ENCODE measurements around the gene ZNF492. TPM values are rescaled to one million over a fixed set of nuclear protein-coding genes. Genes with fewer than 3 reads are reported as not detected.

The ZNF492 gene
- total and polyA plus RNA-seq, 2 of the 8 experiments (the other 6 are each of a cell fraction or from before 2014, with no cell fraction given), result not detected

DNA sequence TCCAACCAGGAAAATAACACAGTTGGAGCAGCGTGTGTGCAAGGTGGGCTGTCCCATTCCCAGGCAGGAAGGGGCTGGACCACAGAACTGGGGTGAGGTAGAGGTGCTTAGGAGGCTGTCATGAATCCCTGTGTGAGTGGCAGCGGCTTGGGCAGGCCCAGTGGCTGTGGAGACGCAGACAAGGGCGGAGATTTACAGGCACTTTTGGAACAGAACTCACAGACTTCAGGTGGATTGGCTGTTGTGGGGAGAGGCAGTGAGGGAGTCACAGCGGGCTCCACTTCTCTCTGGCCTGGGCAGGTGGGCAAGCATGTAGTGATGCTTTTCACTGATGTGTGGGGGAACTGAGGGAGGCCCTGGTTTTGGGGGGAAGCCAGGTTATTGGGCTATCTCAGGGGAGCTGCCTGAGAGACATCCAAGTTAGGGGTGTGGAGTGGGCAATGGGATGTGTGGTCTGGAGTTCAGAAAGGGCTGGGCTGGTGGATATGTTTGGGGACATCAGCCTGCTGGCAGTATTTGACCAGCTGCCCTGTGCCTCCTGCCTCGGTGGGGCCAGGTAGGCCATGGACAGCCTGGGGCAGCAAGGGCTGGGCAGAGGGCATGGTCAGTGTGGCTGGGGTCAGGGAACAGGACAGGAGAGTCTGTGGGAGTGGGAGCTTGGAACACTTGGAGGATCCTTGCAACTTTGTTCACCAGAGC is 27.0 kb upstream of the ZNF492 start:
- Histone ChIP-seq H2BK5ac (ENCODE audit: low read depth, low read length) (no peak overlapping the region), H3K14ac (ENCODE audit: insufficient read length) (no peak overlapping the region), H2BK15ac (ENCODE audit: low read length) (no peak overlapping the region), H2AK5ac (ENCODE audit: low read depth, low read length) (no peak overlapping the region), H2BK20ac (ENCODE audit: low read length) (no peak overlapping the region), H3K23me2 (ENCODE audit: low read depth, low read length) (no peaks in the 10 kb centered on the region), H4K20me1 (replicated peaks in 1 of 2; ENCODE audit: control insufficient read depth in 1 of 2, insufficient read depth in 2 of 2, low read length in 2 of 2) (no peaks in the 10 kb centered on the region), H4K8ac (ENCODE audit: extremely low read depth, insufficient read depth, low read length) (no peak overlapping the region), H3K4me1 (replicated peaks in 1 of 4; ENCODE audit: control insufficient read depth in 3 of 4, insufficient read depth in 4 of 4, low read length in 3 of 4) (no peaks in the 10 kb centered on the region), H4K5ac (ENCODE audit: insufficient read length, low read depth, low read length) (no peak overlapping the region), H3K9ac (replicated peaks in 1 of 4; ENCODE audit: extremely low read depth in 1 of 4, low read depth in 3 of 4, low read length in 3 of 4) (no peak overlapping the region), H3K27ac (ENCODE audit: low read depth, low read length) (no peak overlapping the region), H4K91ac (replicated peaks; ENCODE audit: insufficient read length, low read length) (no peak overlapping the region), H3K36me3 (ENCODE audit: control insufficient read depth in 2 of 4, insufficient read depth in 4 of 4, low read length in 3 of 4) (no peaks in the 10 kb centered on the region), H2BK12ac (ENCODE audit: low read depth, low read length) (no peak overlapping the region), H3K27me3 (replicated peaks in 1 of 4; ENCODE audit: control insufficient read depth in 3 of 4, extremely low read depth in 1 of 4, insufficient read depth in 3 of 4, low read length in 3 of 4) (no peaks in the 10 kb centered on the region), H2BK120ac (replicated peaks; ENCODE audit: low read depth, low read length) (no peak overlapping the region), H3K9me3 (ENCODE audit: insufficient read depth in 2 of 2, low read depth in 1 of 2, low read length in 1 of 2) (peaks cover 72 to 94% of the 10 kb centered on the region in 2 experiments), H3K79me2 (ENCODE audit: control insufficient read depth in 1 of 2, insufficient read depth in 2 of 2, low read length in 2 of 2) (no peaks in the 10 kb centered on the region), H3K56ac (replicated peaks; ENCODE audit: insufficient read length, low read depth, low read length) (no peak overlapping the region), H3K79me1 (ENCODE audit: low read depth, low read length) (no peaks in the 10 kb centered on the region), H2AFZ (ENCODE audit: low read length) (no peak overlapping the region), H3K23ac (ENCODE audit: insufficient read length) (no peak overlapping the region), H3K4ac (replicated peaks; ENCODE audit: insufficient read length, low read depth, low read length) (no peak overlapping the region), H3K18ac (ENCODE audit: extremely low read depth, low read length) (no peak overlapping the region), H3K4me2 (ENCODE audit: insufficient read depth in 1 of 2, low read depth in 2 of 2, low read length in 2 of 2) (no peak overlapping the region), H3K4me3 (ENCODE audit: extremely low read depth in 1 of 4, insufficient read depth in 2 of 4, low read depth in 3 of 4, low read length in 4 of 4) (no peak overlapping the region)
- no peak for DNase-seq (ENCODE audit: low read depth in 1 of 2, low spot score in 2 of 2)
- FAIRE-seq, result no peak
- ChIA-PET CTCF (ENCODE audit: partially characterized antibody) (no interaction called here), POLR2A (ENCODE audit: partially characterized antibody) (interaction anchor here (0.6 kb wide), 1 partner anchor 1152 kb away, joined by 3 read pairs; no protein-coding TSS in a partner anchor)
- TF ChIP-seq BCL11A (IDR thresholded peaks at IDR 0.05; ENCODE audit: low read depth in 2 of 2, low read length in 2 of 2) (no peak), RFX5 (IDR thresholded peaks at IDR 0.05; ENCODE audit: borderline replicate concordance, low read depth, low read length) (no peak), SP2 (IDR thresholded peaks at IDR 0.05; ENCODE audit: low read length) (no peak), PHF8 (conservative IDR thresholded peaks at IDR 0.05; ENCODE audit: low read depth, low read length) (no peak), FOSL1 (IDR thresholded peaks at IDR 0.05; ENCODE audit: insufficient read depth, low read depth, low read length) (no peak), SP4 (IDR thresholded peaks at IDR 0.05; ENCODE audit: low read length) (no peak), TAF1 (IDR thresholded peaks at IDR 0.05; ENCODE audit: low read depth, low read length) (no peak), NANOG (IDR thresholded peaks at IDR 0.05; ENCODE audit: insufficient read depth, low read depth, low read length, poor library complexity, severe bottlenecking) (no peak), CBX5 (IDR thresholded peaks at IDR 0.05; ENCODE audit: low read depth, low read length) (no peak), EGR1 (IDR thresholded peaks at IDR 0.05; ENCODE audit: borderline replicate concordance, low read depth, low read length) (no peak), RAD21 (IDR thresholded peaks at IDR 0.05 in 1 of 2, conservative IDR thresholded peaks at IDR 0.05 in 1 of 2; ENCODE audit: low read depth in 2 of 2, low read length in 2 of 2) (no peak), CBX8 (IDR thresholded peaks at IDR 0.05; ENCODE audit: borderline replicate concordance, low read depth, low read length) (no peak)
- 69% methylated on average over 6 of the region's 6 CpGs; no CpG with 5 or more reads in 1 of the 2 experiments for WGBS, 2 experiments (ENCODE audit: extremely low coverage in 1 of 2, insufficient coverage in 1 of 2, insufficient read length in 1 of 2, insufficient replicate concordance in 2 of 2, low coverage in 1 of 2, low lambda C conversion rate in 2 of 2, missing lambda C conversion rate in 1 of 2)

Measured in H1 (cell line).